Immature natural killer cell (primary cell): ENCODE measurements around the gene CNIH4. TPM values are rescaled to one million over a fixed set of nuclear protein-coding genes. Genes with fewer than 3 reads are reported as not detected.
"Not testable (repeated sequence)": the region's sequence is repeated elsewhere in the genome, so short reads cannot be mapped to it uniquely, and the experiment has no call there.

Experiments
- DNase-seq, 3 donors: peaks; one replicate each; pipeline ENCODE4 v3.0.0; 2022; ENCODE audit warnings: mixed read lengths in 1 of 3
- H3K27ac Mint-ChIP-seq, 6 donors: one replicate each; pipeline ENCODE4 v1.8.0; 2020; ENCODE audit warnings: mixed read lengths in 6 of 6, mild to moderate bottlenecking in 5 of 6, inconsistent platforms in 4 of 6, moderate library complexity in 3 of 6
- H3K27me3 Mint-ChIP-seq, 3 donors: one replicate each; pipeline ENCODE4 v1.8.0; 2020 to 2021; ENCODE audit warnings: low read depth in 3 of 3, mild to moderate bottlenecking in 3 of 3, mixed read lengths in 3 of 3, moderate library complexity in 3 of 3, inconsistent platforms in 1 of 3
- H3K36me3 Mint-ChIP-seq, 3 donors: one replicate each; pipeline ENCODE4 v1.8.0; 2020; ENCODE audit warnings: mixed read lengths in 3 of 3, inconsistent platforms in 2 of 3, mild to moderate bottlenecking in 2 of 3
- H3K4me1 Mint-ChIP-seq, 2 donors: one replicate each; pipeline ENCODE4 v1.8.0; 2020; ENCODE audit warnings: inconsistent platforms in 2 of 2, mild to moderate bottlenecking in 2 of 2, mixed read lengths in 2 of 2, moderate library complexity in 1 of 2
- H3K4me3 Mint-ChIP-seq, 5 donors: one replicate each; pipeline ENCODE4 v1.8.0; 2020; ENCODE audit warnings: mild to moderate bottlenecking in 5 of 5, mixed read lengths in 5 of 5, inconsistent platforms in 3 of 5, moderate library complexity in 3 of 5
- H3K9me3 Mint-ChIP-seq, 6 donors: one replicate each; pipeline ENCODE4 v1.8.0; 2020; ENCODE audit warnings: mild to moderate bottlenecking in 6 of 6, mixed read lengths in 6 of 6, inconsistent platforms in 4 of 6, moderate library complexity in 3 of 6
- polyA plus RNA-seq, 3 donors: library from polyadenylated mRNA; unstranded; fragments of 300-500 nt; fragmentation: Illumina TruSeq; gene quantifications; one replicate each; pipeline ENCODE4 v1.2.3, GENCODE V29; 2021

CNIH4 gene
- polyA plus RNA-seq, 3 donors from 2014 or later, result 36.4 to 51.2 (median 49.1) TPM

- Mint-ChIP-seq H3K4me3 (peak overlapping the region in 1 of 5 donors; percentile 24), H3K9me3 (no peaks in the 10 kb centered on the region), H3K4me1 (peaks cover 33 to 46% of the 10 kb centered on the region in 2 donors), H3K27ac (peak overlapping the region in 5 of 6 donors; percentile 44 to 78 (median 68)), H3K27me3 (peaks cover 3 to 12% (median 10%) of the 10 kb centered on the region in 3 donors), H3K36me3 (no peaks in the 10 kb centered on the region)
- peak; percentile 44 to 59 (median 54) for DNase-seq
Observed at GRCh38 chr1:224333309-224333926, 23.3 kb upstream of the CNIH4 start.

- Mint-ChIP-seq H3K9me3 (no peaks in the 10 kb centered on the region), H3K36me3 (no peaks in the 10 kb centered on the region), H3K27ac (no peak overlapping the region), H3K4me1 (peaks cover 28 to 39% of the 10 kb centered on the region in 2 donors), H3K27me3 (peaks cover 3 to 12% (median 10%) of the 10 kb centered on the region in 3 donors), H3K4me3 (no peak overlapping the region)
- no peak for DNase-seq
Observed at GRCh38 chr1:224333939-224334786, 22.5 kb upstream of the CNIH4 start.

DNA sequence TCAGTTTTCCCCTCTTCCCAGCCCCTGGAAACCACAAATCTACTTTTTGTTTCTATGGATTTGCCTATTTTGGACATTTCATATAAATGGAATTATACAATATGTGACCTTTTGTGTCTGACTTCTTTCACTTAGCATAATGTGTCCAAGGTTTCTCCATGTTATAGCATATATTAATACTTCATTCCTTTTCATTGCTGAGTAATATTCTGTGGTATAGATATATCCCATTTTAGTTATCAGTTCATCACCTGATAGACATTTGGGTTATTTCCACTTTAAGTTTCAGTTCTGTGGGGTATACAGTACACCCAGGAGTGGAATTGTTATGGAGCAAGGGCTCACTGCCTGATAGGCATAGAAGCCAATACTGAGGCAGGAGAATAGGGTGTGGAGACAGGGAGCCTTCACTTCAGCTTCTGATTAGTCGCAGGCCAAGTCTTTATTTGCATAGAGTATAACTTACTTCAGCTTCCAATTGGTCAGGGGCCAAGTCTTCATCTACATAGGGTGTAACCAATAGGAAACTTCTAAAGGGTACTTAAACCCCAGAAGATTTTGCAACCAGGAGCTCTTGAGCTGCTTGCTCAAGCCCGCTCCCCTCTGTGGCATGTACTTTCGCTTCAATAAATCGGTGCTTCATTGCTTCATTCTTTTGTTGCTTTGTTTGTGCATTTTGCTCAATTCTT, 18.4 kb upstream of the CNIH4 start:
- Mint-ChIP-seq H3K27ac (no peak overlapping the region), H3K27me3 (peaks cover 0 to 4% (median 3%) of the 10 kb centered on the region in 3 donors), H3K4me3 (no peak overlapping the region), H3K9me3 (peaks cover 0 to 7% (median 4%) of the 10 kb centered on the region in 6 donors), H3K4me1 (peaks cover 6 to 19% of the 10 kb centered on the region in 2 donors), H3K36me3 (peaks cover 5 to 6% (median 5%) of the 10 kb centered on the region in 3 donors)
- DNase-seq, result no peak

- Mint-ChIP-seq H3K9me3 (peaks cover 0 to 18% (median 14%) of the 10 kb centered on the region in 6 donors), H3K36me3 (peaks cover 5 to 6% (median 5%) of the 10 kb centered on the region in 3 donors), H3K4me3 (no peak overlapping the region)
Observed at GRCh38 chr1:224339442-224340033, 17.1 kb upstream of the CNIH4 start.

GRCh38 chr1:224340453-224341384, 16.0 kb upstream of the CNIH4 start:
- not testable (repeated sequence) for H3K27ac Mint-ChIP-seq, H3K36me3 Mint-ChIP-seq

More at GRCh38 chr1:224339442-224340033, 17.1 kb upstream of the CNIH4 start:
- Mint-ChIP-seq H3K27me3 (peaks cover 0 to 4% (median 3%) of the 10 kb centered on the region in 3 donors), H3K4me1 (peaks cover 0 to 6% of the 10 kb centered on the region in 2 donors), H3K27ac (no peak overlapping the region)
- no peak for DNase-seq

GRCh38 chr1:224343679-224344078, 13.0 kb upstream of the CNIH4 start:
- H3K9me3 Mint-ChIP-seq, result peaks cover 0 to 22% (median 18%) of the 10 kb centered on the region in 6 donors
- H3K4me1 Mint-ChIP-seq, result peaks cover 0 to 13% of the 10 kb centered on the region in 2 donors
- no peak overlapping the region for H3K27ac Mint-ChIP-seq
- peaks cover 1 to 2% (median 2%) of the 10 kb centered on the region in 3 donors for H3K27me3 Mint-ChIP-seq
- DNase-seq, result no peak
- no peak overlapping the region for H3K4me3 Mint-ChIP-seq
- H3K36me3 Mint-ChIP-seq, result peaks cover 5 to 8% (median 6%) of the 10 kb centered on the region in 3 donors

More at GRCh38 chr1:224340453-224341384, 16.0 kb upstream of the CNIH4 start:
- DNase-seq, result peak in 2 of 3 donors; percentile 11 to 12
- H3K27me3 Mint-ChIP-seq, H3K4me1 Mint-ChIP-seq: not testable (repeated sequence)
- Mint-ChIP-seq H3K9me3 (peaks cover 0 to 22% (median 18%) of the 10 kb centered on the region in 6 donors), H3K4me3 (peak overlapping the region; percentile 49 to 68 (median 61))

- Mint-ChIP-seq H3K27ac (no peak overlapping the region), H3K36me3 (peaks cover 0 to 3% (median 0%) of the 10 kb centered on the region in 3 donors), H3K4me3 (no peak overlapping the region), H3K27me3 (peaks cover 0 to 2% (median 0%) of the 10 kb centered on the region in 3 donors), H3K9me3 (peaks cover 0 to 17% (median 15%) of the 10 kb centered on the region in 6 donors), H3K4me1 (peaks cover 0 to 6% of the 10 kb centered on the region in 2 donors)
- no peak for DNase-seq
Observed at GRCh38 chr1:224348137-224348536, 8.5 kb upstream of the CNIH4 start.

- H3K27me3 Mint-ChIP-seq, DNase-seq, H3K9me3 Mint-ChIP-seq, H3K36me3 Mint-ChIP-seq, H3K27ac Mint-ChIP-seq: not testable (repeated sequence)
- Mint-ChIP-seq H3K4me3 (peak overlapping the region in 1 of 5 donors; percentile 21), H3K4me1 (peaks cover 11 to 22% of the 10 kb centered on the region in 2 donors)
Observed at GRCh38 chr1:224349716-224350115, 7.0 kb upstream of the CNIH4 start.

- H3K27me3 Mint-ChIP-seq, H3K36me3 Mint-ChIP-seq, DNase-seq, H3K4me3 Mint-ChIP-seq, H3K9me3 Mint-ChIP-seq, H3K27ac Mint-ChIP-seq: not testable (repeated sequence)
- peaks cover 20 to 39% of the 10 kb centered on the region in 2 donors for H3K4me1 Mint-ChIP-seq
Observed at GRCh38 chr1:224352436-224353085, 4.1 kb upstream of the CNIH4 start.

- H3K36me3 Mint-ChIP-seq, result no peaks in the 10 kb centered on the region
- H3K27me3 Mint-ChIP-seq, result peaks cover 0 to 2% (median 0%) of the 10 kb centered on the region in 3 donors
- peak overlapping the region in 2 of 5 donors; percentile 1 to 12 for H3K4me3 Mint-ChIP-seq
- peak overlapping the region; percentile 14 to 87 (median 41) for H3K27ac Mint-ChIP-seq
- H3K9me3 Mint-ChIP-seq, result no peaks in the 10 kb centered on the region
- H3K4me1 Mint-ChIP-seq, result peaks cover 37 to 49% of the 10 kb centered on the region in 2 donors
- no peak for DNase-seq
Observed at GRCh38 chr1:224353975-224354925, 2.4 kb upstream of the CNIH4 start.

DNA sequence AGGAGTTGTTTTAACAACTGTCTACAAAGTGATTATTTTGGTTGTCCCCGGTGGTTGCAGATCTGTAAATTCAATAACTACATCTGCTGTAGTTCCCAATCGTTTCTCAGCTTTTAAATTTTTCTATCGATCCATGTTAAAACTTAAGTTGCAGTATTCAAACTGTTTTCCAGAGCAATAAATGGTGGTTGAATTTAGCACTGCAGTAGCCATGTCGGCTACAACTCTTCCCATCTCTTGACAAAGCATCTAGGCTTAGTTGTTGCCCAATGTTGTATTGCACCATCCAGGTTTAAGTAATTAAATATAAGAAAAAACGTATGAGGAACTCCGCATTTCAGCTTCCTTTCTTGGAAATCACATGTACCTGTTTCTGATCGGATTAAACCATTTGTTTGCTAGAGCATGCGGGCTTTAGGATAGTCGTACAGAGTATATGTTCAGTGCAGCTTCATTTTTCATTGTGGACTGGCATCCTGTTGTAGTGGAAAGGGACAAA, 996 bp downstream of the CNIH4 start:
- H3K27ac Mint-ChIP-seq, result peak overlapping the region; percentile 65 to 93 (median 85)

More for the DNA sequence above, 996 bp downstream of the CNIH4 start:
- peaks cover 0 to 4% (median 0%) of the 10 kb centered on the region in 3 donors for H3K27me3 Mint-ChIP-seq
- no peaks in the 10 kb centered on the region for H3K36me3 Mint-ChIP-seq
- H3K4me3 Mint-ChIP-seq, result peak overlapping the region; percentile 85 to 94 (median 90)
- H3K4me1 Mint-ChIP-seq, result peaks cover 46 to 68% of the 10 kb centered on the region in 2 donors
- H3K9me3 Mint-ChIP-seq, result no peaks in the 10 kb centered on the region
- DNase-seq, result no peak
